ENCODE measurements around the gene FAM222B. TPM values are rescaled to one million over a fixed set of nuclear protein-coding genes. Genes with fewer than 3 reads are reported as not detected.

FAM222B gene
- polyA plus RNA-seq, 2 of the 4 experiments (the other 2 are of a cell fraction) = 10.7 to 15.6 TPM

DNA sequence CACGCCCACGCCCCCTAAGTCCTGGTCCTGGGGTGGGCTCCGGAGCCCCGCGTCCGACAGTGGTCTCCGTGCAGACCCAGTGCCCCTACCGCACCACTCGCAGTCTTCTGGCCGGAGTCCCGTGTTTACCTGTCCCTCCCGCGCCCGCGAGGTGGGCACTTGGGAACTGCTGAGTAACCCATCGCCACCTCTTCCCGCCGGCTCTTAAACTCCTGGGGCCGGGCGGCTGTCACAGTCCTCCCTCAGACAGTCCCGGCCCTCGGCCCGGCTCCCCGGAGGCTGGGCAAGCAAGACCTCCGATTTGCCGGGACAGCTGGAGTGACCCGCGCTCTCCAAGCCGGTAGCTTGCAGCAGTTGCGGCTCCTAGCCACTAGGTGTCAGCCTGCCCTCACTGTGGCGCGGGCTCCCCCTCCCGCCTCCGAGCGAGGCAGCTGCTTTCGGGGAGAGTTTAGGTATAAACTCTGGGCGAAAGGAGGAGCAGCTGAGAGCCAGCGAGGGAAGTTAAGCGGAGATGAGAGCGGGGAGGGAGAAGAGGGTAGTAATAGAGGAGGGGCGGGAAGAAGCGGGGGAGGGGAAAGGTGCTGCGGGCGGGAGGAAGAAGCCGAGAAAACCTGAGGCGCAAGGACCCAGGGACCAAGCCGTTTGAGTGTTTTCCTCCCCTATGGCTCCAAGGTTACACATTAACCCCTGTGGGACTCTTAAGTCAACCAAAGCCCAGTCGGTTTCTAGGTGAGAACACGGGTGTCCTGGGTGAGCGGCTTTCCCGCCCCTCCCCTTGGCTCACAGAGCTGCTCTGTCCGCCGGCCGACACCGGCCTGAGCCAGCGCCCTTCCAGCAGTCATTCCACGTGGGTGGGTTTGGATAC lies 115.7 kb downstream of the FAM222B start:
- Histone ChIP-seq H3K9me3 (no peaks in the 10 kb centered on the region), H3K4me1 (peaks cover 42% of the 10 kb centered on the region), H3K27ac (peak overlapping the region; percentile 94 to 98), H3K4me2 (peak overlapping the region; percentile 92), H3K4me3 (peak overlapping the region; percentile 63)
- under 1% methylated on average over 45 of the region's 57 CpGs for WGBS (ENCODE audit: missing lambda C conversion rate)
- DNase-seq (ENCODE audit: low read depth in 1 of 2, low spot score in 1 of 2) (peak; percentile 94 to 98), FAIRE-seq (no peak), ATAC-seq (peak; percentile 44 to 56)
- CTCF ChIA-PET = interaction anchor here (0.5 to 17.5 kb wide), 84 partner anchors 8 to 810 kb away, joined by 3 to 977 read pairs (median 5); partner anchors contain the start of genes BLTP2, DHRS13, FAM222B and FLOT2
- POLR2A ChIA-PET = interaction anchor here (0.6 to 5.3 kb wide), 24 partner anchors 7 to 390 kb away, joined by 3 to 369 read pairs (median 5); partner anchors contain the start of genes BLTP2, FLOT2, PHF12 and PROCA1
- TF ChIP-seq EHMT2 (IDR thresholded peaks at IDR 0.05; ENCODE audit: low read depth) (no peak), RFX5 (IDR thresholded peaks at IDR 0.05) (no peak), FOSB (CRISPR knock-in tag; IDR thresholded peaks at IDR 0.05) (peak; percentile 69), SREBF2 (IDR thresholded peaks at IDR 0.05) (no peak), RNF2 (IDR thresholded peaks at IDR 0.05; ENCODE audit: borderline replicate concordance, low read depth) (peak; percentile 79; the same call in 1 of the 2 replicates), CBX8 (IDR thresholded peaks at IDR 0.05) (no peak), CHD2 (IDR thresholded peaks at IDR 0.05; ENCODE audit: low read length, partially characterized antibody) (no peak), HOXA7 (CRISPR knock-in tag; IDR thresholded peaks at IDR 0.05) (peak; percentile 53; the same call in 1 of the 2 replicates), BHLHE40 (IDR thresholded peaks at IDR 0.05; ENCODE audit: low read depth, low read length) (no peak), HDAC2 (IDR thresholded peaks at IDR 0.05) (peak; percentile 72; the same call in 1 of the 2 replicates), RARB (CRISPR knock-in tag; IDR thresholded peaks at IDR 0.05) (0 out of 2 replicates have a peak, but pooled peaks have one; percentile 60), MYC (IDR thresholded peaks at IDR 0.05; ENCODE audit: borderline replicate concordance, low read length) (peak; percentile 31), TFCP2L1 (CRISPR knock-in tag; IDR thresholded peaks at IDR 0.05) (peak; percentile 33), EP300 (IDR thresholded peaks at IDR 0.05) (no peak), GATA3 (IDR thresholded peaks at IDR 0.05; ENCODE audit: borderline replicate concordance) (peak; percentile 28; the same call in 1 of the 2 replicates), POLR2A (IDR thresholded peaks at IDR 0.05; ENCODE audit: low read length) (peak; percentile 18; the same call in 1 of the 2 replicates), MAZ (IDR thresholded peaks at IDR 0.05; ENCODE audit: borderline replicate concordance, low read depth, low read length) (peak; percentile 88), MAFK (IDR thresholded peaks at IDR 0.05; ENCODE audit: partially characterized antibody) (peak; percentile 5), KDM5A (IDR thresholded peaks at IDR 0.05) (peak; percentile 90), SMC3 (IDR thresholded peaks at IDR 0.05) (peak; percentile 95), RAD21 (conservative IDR thresholded peaks at IDR 0.05 in 1 of 2, IDR thresholded peaks at IDR 0.05 in 1 of 2) (peak; percentile 100), JUNB (IDR thresholded peaks at IDR 0.05) (no peak), FOSL2 (IDR thresholded peaks at IDR 0.05) (no peak), FOSL2 (CRISPR knock-in tag; IDR thresholded peaks at IDR 0.05) (no peak), NFE2L2 (conservative IDR thresholded peaks at IDR 0.05; ENCODE audit: low read length) (0 out of 2 replicates have a peak, but pooled peaks have one; percentile 29), HOXB13 (CRISPR knock-in tag; IDR thresholded peaks at IDR 0.05; ENCODE audit: low read depth) (no peak; the same call in 1 of the 2 replicates), ZNF302 (CRISPR knock-in tag; IDR thresholded peaks at IDR 0.05) (no peak)
- TF ChIP-seq, protein P1, sequence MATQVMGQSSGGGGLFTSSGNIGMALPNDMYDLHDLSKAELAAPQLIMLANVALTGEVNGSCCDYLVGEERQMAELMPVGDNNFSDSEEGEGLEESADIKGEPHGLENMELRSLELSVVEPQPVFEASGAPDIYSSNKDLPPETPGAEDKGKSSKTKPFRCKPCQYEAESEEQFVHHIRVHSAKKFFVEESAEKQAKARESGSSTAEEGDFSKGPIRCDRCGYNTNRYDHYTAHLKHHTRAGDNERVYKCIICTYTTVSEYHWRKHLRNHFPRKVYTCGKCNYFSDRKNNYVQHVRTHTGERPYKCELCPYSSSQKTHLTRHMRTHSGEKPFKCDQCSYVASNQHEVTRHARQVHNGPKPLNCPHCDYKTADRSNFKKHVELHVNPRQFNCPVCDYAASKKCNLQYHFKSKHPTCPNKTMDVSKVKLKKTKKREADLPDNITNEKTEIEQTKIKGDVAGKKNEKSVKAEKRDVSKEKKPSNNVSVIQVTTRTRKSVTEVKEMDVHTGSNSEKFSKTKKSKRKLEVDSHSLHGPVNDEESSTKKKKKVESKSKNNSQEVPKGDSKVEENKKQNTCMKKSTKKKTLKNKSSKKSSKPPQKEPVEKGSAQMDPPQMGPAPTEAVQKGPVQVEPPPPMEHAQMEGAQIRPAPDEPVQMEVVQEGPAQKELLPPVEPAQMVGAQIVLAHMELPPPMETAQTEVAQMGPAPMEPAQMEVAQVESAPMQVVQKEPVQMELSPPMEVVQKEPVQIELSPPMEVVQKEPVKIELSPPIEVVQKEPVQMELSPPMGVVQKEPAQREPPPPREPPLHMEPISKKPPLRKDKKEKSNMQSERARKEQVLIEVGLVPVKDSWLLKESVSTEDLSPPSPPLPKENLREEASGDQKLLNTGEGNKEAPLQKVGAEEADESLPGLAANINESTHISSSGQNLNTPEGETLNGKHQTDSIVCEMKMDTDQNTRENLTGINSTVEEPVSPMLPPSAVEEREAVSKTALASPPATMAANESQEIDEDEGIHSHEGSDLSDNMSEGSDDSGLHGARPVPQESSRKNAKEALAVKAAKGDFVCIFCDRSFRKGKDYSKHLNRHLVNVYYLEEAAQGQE (IDR thresholded peaks at IDR 0.05) = no peak
- TF ChIP-seq, protein P2, sequence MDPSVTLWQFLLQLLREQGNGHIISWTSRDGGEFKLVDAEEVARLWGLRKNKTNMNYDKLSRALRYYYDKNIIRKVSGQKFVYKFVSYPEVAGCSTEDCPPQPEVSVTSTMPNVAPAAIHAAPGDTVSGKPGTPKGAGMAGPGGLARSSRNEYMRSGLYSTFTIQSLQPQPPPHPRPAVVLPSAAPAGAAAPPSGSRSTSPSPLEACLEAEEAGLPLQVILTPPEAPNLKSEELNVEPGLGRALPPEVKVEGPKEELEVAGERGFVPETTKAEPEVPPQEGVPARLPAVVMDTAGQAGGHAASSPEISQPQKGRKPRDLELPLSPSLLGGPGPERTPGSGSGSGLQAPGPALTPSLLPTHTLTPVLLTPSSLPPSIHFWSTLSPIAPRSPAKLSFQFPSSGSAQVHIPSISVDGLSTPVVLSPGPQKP (IDR thresholded peaks at IDR 0.05; ENCODE audit: low read depth, low read length) = no peak
- TF ChIP-seq, protein P3, sequence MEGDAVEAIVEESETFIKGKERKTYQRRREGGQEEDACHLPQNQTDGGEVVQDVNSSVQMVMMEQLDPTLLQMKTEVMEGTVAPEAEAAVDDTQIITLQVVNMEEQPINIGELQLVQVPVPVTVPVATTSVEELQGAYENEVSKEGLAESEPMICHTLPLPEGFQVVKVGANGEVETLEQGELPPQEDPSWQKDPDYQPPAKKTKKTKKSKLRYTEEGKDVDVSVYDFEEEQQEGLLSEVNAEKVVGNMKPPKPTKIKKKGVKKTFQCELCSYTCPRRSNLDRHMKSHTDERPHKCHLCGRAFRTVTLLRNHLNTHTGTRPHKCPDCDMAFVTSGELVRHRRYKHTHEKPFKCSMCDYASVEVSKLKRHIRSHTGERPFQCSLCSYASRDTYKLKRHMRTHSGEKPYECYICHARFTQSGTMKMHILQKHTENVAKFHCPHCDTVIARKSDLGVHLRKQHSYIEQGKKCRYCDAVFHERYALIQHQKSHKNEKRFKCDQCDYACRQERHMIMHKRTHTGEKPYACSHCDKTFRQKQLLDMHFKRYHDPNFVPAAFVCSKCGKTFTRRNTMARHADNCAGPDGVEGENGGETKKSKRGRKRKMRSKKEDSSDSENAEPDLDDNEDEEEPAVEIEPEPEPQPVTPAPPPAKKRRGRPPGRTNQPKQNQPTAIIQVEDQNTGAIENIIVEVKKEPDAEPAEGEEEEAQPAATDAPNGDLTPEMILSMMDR (IDR thresholded peaks at IDR 0.05) = peak; percentile 100
- TF ChIP-seq, protein P4, sequence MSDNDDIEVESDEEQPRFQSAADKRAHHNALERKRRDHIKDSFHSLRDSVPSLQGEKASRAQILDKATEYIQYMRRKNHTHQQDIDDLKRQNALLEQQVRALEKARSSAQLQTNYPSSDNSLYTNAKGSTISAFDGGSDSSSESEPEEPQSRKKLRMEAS (IDR thresholded peaks at IDR 0.05) = no peak; the same call in 1 of the 2 replicates
- TF ChIP-seq, protein P5, sequence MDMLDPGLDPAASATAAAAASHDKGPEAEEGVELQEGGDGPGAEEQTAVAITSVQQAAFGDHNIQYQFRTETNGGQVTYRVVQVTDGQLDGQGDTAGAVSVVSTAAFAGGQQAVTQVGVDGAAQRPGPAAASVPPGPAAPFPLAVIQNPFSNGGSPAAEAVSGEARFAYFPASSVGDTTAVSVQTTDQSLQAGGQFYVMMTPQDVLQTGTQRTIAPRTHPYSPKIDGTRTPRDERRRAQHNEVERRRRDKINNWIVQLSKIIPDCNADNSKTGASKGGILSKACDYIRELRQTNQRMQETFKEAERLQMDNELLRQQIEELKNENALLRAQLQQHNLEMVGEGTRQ (IDR thresholded peaks at IDR 0.05) = no peak; the same call in 1 of the 2 replicates
- TF ChIP-seq, protein P6, sequence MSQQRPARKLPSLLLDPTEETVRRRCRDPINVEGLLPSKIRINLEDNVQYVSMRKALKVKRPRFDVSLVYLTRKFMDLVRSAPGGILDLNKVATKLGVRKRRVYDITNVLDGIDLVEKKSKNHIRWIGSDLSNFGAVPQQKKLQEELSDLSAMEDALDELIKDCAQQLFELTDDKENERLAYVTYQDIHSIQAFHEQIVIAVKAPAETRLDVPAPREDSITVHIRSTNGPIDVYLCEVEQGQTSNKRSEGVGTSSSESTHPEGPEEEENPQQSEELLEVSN (IDR thresholded peaks at IDR 0.05; ENCODE audit: borderline replicate concordance, low read depth) = peak; percentile 69; the same call in 1 of the 2 replicates

Measured in A549 (cell line).